Measurements from ENCODE around the gene SOCS2. TPM values are rescaled to one million over a fixed set of nuclear protein-coding genes. Genes with fewer than 3 reads are reported as not detected.

The SOCS2 gene
- total RNA-seq, 4 donors from 2014 or later: 6.6 to 16.7 (median 10.2) TPM

DNA sequence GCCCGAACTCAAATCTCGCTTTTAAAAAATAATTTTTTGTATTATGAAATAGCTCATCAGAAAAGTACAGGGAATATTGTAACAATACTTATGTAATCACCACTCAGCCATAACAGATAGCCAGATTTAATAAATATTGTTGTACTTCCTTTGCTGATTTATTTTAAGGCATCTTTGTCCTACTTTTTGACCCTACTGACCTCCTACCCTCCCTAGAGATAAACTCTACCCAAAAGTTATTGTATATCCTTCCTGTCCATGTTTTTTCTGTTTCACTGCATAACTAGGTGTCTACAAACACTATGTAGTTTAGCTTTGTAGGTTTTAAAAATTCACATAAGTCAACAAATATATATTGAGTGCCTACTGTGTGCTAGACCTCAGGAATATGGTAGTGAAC, 25.1 kb downstream of the SOCS2 start:
- H3K4me1 ChIP-seq: no peaks in the 10 kb centered on the region
- H3K27me3 ChIP-seq: no peaks in the 10 kb centered on the region
- H3K9me3 ChIP-seq: no peaks in the 10 kb centered on the region
- 92% methylated on average over 2 of the region's 2 CpGs for WGBS
- no peak overlapping the region for H3K4me3 ChIP-seq
- no peak overlapping the region for H3K27ac ChIP-seq
- TF ChIP-seq EP300 (IDR thresholded peaks at IDR 0.05) (no peak), POLR2A (IDR thresholded peaks at IDR 0.05) (no peak), CTCF (IDR thresholded peaks at IDR 0.05) (no peak), POLR2AphosphoS5 (IDR thresholded peaks at IDR 0.05) (no peak)
- no peaks in the 10 kb centered on the region for H3K36me3 ChIP-seq
- DNase-seq (ENCODE audit: low spot score in 2 of 2): no peak

DNA sequence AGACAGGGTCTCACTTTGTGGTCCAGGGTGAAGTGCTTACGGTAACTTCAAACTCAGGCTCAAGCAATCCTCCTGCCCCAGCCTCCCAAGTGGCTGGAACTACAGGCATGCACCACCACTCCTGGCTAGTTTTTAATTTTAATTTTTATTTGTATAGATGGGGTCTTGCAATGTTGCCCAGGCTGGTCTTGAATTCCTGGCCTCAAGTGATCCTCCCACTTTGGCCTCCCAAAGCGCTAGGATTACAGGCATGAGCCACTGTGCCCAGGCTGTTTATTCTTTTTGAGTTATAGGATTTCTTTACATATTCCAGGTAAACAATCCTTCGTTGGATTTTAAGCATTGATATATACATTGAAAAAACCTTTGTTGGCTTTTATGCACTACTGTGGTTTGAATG, 26.7 kb downstream of the SOCS2 start:
- no peaks in the 10 kb centered on the region for H3K36me3 ChIP-seq
- DNase-seq (ENCODE audit: low spot score in 2 of 2): no peak
- no peak overlapping the region for H3K4me3 ChIP-seq
- 94% methylated on average over 3 of the region's 3 CpGs for WGBS
- H3K9me3 ChIP-seq: no peaks in the 10 kb centered on the region
- TF ChIP-seq POLR2AphosphoS5 (IDR thresholded peaks at IDR 0.05) (no peak), POLR2A (IDR thresholded peaks at IDR 0.05) (no peak), CTCF (IDR thresholded peaks at IDR 0.05) (no peak), EP300 (IDR thresholded peaks at IDR 0.05) (no peak)
- H3K27me3 ChIP-seq: no peaks in the 10 kb centered on the region
- no peaks in the 10 kb centered on the region for H3K4me1 ChIP-seq
- no peak overlapping the region for H3K27ac ChIP-seq

- Histone ChIP-seq H3K9me3 (no peaks in the 10 kb centered on the region), H3K36me3 (no peaks in the 10 kb centered on the region), H3K4me3 (no peak overlapping the region), H3K27ac (no peak overlapping the region), H3K27me3 (no peaks in the 10 kb centered on the region), H3K4me1 (no peaks in the 10 kb centered on the region)
- TF ChIP-seq EP300 (IDR thresholded peaks at IDR 0.05) (no peak), CTCF (IDR thresholded peaks at IDR 0.05) (no peak), POLR2A (IDR thresholded peaks at IDR 0.05) (no peak), POLR2AphosphoS5 (IDR thresholded peaks at IDR 0.05) (no peak)
- no peak for DNase-seq (ENCODE audit: low spot score in 2 of 2)
- WGBS: 97% methylated on average over 2 of the region's 2 CpGs
These were observed 29.1 kb downstream of the SOCS2 start for GRCh38 chr12:93601591-93601990.

- TF ChIP-seq CTCF (IDR thresholded peaks at IDR 0.05) (no peak), EP300 (IDR thresholded peaks at IDR 0.05) (no peak), POLR2AphosphoS5 (IDR thresholded peaks at IDR 0.05) (no peak), POLR2A (IDR thresholded peaks at IDR 0.05) (no peak)
- WGBS: 78% methylated on average over 8 of the region's 8 CpGs
- Histone ChIP-seq H3K27me3 (no peaks in the 10 kb centered on the region), H3K4me3 (no peak overlapping the region), H3K27ac (no peak overlapping the region), H3K9me3 (no peaks in the 10 kb centered on the region), H3K4me1 (no peaks in the 10 kb centered on the region), H3K36me3 (no peaks in the 10 kb centered on the region)
- DNase-seq (ENCODE audit: low spot score in 2 of 2): no peak
These were observed 30.6 kb downstream of the SOCS2 start for GRCh38 chr12:93602897-93603668.

DNA sequence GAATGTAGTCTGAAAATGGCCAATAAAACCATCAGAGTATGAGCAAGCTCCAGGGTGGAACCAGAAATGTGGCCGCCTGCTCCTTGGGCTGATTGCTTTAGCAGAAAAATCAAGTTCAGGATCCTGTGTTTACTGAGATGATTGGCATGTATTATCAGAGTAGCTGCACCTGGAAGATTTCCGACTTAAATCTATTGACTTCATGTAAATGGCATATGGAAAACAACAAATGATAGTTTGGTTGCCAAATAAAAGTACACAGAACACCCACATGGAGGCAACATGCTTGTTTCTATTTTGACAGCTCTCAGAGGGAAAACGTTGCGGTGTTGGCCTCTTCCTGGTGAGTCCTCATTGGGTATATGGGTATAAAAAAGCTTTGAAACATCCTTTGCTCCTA, 31.3 kb downstream of the SOCS2 start:
- DNase-seq (ENCODE audit: low spot score in 2 of 2): no peak
- no peaks in the 10 kb centered on the region for H3K27me3 ChIP-seq
- WGBS: 66% methylated on average over 4 of the region's 4 CpGs
- no peak overlapping the region for H3K4me3 ChIP-seq
- no peaks in the 10 kb centered on the region for H3K9me3 ChIP-seq
- TF ChIP-seq EP300 (IDR thresholded peaks at IDR 0.05): no peak
- no peak for TF ChIP-seq POLR2A (IDR thresholded peaks at IDR 0.05)
- TF ChIP-seq CTCF (IDR thresholded peaks at IDR 0.05): no peak
- no peak for TF ChIP-seq POLR2AphosphoS5 (IDR thresholded peaks at IDR 0.05)
- H3K36me3 ChIP-seq: no peaks in the 10 kb centered on the region
- H3K27ac ChIP-seq: no peak overlapping the region
- no peaks in the 10 kb centered on the region for H3K4me1 ChIP-seq
